ENCODE data around the gene SMIM28.

The SMIM28 gene

GRCh38 chr6:138372711-138373463, 4.8 kb upstream of the SMIM28 start:
- no peak for DNase-seq (ENCODE audit: low read depth, low spot score)

DNA sequence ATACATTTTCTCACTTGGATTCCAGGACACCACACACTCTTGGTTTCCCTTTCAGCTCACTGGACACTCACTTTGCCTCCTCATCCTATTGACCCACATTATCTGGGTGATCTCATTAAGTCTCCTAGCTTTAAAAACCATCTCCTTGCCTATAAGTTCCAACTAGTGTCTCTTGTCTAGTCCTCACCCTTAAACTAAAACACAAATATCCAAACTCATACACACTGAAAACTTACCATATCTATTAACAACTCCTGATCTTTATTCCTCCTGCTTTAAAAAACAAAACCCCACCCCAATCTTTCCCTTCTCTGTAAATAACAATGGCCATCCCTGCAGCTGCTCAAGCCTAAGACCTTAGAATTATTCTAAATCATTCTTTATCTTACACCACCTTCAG, 3.5 kb upstream of the SMIM28 start:
- DNase-seq (ENCODE audit: low read depth, low spot score) = no peak

- no peak for DNase-seq (ENCODE audit: low read depth, low spot score)
Observed at GRCh38 chr6:138374815-138375214, 2.9 kb upstream of the SMIM28 start.

DNA sequence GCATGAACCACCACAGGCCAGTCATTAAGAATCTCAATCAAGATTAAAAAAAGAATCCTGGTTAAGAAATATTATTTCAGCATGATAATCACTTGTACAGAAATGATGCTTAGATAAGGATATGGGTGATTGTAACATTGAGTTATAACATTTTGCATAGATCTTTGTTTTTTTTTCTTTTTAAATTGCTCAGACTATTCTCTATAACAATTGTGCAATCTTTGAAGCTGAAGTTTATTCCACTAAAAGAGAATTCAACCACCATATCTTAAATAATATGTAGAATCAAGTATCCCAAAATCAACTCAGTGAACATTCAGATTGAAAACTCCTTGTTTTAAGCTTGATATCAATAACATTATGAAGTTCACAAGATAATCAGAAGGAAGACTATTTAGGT, 663 bp upstream of the SMIM28 start:
- no peak for DNase-seq (ENCODE audit: low read depth, low spot score)

DNA sequence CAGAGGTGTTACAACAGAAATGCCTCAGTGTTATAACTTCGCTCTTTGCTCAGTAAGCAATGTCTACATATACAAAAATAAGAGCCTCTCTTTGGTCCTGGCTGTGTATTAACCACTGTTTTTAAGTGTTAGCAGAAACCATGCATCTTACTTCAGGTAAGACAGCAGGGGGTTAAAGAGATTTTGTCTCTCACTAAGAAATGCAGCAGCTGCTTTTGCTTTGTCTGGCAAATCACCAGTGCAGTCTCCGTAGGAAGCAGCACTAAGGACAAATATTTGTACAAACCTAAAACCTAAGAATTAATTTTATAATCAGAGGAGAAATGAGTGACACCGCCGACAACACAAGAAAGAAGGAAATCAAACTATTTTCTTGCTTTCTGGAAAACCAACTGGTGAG, 758 bp downstream of the SMIM28 start:
- no peak for DNase-seq (ENCODE audit: low read depth, low spot score)

GRCh38 chr6:138382498-138383265, 5.0 kb downstream of the SMIM28 start:
- no peak for DNase-seq (ENCODE audit: low read depth, low spot score)

- DNase-seq (ENCODE audit: low read depth, low spot score) = no peak
Observed at GRCh38 chr6:138383776-138384175, 6.1 kb downstream of the SMIM28 start.

DNA sequence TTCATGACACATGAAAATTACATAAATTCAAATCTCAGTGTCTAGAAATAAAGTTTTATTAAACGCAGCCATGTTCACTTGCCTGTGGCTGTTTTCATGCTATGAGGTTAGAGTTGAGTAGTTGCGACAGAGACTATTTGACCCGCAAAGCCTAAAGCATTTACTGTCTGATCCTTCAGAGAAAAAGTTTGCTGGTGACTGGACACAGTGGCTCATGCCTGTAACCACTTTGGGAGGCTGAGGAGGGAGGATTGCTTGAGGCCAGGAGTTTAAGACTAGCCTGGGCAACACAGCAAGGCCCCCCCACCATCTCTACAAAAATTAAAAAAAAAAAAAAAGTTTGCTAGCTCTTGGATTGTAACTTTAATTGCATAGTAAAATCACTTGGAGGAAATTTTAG, 9.2 kb downstream of the SMIM28 start:
- DNase-seq (ENCODE audit: low read depth, low spot score) = no peak

DNA sequence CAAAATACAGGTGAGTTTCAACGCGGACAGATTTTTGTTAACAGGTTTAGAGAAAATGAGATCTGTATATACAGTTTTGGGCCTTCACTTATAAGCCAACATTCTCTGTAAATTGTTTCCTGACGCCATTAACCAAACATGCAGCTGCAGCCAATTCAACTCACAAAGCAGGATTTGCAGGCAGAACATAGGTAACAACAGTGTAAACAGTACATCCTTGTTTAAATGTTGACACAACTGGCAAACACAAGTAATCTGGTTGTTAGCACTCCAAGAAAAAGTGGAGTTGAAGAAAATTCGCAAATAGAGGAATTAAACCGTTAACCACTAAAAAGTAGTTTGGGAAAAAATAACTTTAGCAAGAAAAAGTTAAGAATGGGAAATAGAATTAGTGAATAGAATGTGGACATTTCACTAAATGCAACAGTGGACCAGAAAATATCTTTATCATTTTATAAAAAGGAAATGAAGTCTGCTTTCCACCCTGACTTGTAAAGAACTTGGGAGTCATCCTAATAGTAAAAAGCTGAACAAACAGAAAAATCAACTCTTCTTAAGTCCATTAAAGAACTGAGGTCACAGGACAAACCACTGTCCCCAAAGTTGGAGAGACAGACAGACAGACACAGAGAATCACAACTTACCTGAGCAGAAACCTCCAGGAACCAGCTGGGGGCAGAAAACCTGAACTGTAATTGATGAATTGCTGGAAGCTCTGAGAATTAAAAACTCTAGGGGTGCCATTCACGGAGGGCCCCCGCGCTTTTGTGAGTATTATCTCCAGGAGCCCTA, 10.1 kb downstream of the SMIM28 start:
- no peak for DNase-seq (ENCODE audit: low read depth, low spot score)

DNA sequence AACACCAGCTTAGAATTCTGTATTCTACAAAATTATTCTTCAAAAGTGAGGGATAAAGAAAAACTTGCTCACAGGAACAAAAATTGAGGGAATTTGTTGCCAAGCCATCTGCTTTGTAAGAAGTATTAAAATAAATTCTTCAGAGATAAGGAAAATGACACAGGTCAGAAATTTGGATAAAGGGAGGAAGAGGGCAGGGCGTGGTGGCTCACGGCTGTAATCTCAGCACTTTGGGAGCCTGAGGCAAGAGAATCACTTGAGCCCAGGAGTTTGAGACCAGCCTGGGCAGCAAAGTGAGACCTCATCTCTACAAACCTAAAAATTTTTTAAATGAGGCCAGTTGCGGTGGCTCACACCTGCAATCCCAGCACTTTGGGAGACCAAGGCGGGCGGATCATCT, 11.8 kb downstream of the SMIM28 start:
- DNase-seq (ENCODE audit: low read depth, low spot score) = no peak

DNA sequence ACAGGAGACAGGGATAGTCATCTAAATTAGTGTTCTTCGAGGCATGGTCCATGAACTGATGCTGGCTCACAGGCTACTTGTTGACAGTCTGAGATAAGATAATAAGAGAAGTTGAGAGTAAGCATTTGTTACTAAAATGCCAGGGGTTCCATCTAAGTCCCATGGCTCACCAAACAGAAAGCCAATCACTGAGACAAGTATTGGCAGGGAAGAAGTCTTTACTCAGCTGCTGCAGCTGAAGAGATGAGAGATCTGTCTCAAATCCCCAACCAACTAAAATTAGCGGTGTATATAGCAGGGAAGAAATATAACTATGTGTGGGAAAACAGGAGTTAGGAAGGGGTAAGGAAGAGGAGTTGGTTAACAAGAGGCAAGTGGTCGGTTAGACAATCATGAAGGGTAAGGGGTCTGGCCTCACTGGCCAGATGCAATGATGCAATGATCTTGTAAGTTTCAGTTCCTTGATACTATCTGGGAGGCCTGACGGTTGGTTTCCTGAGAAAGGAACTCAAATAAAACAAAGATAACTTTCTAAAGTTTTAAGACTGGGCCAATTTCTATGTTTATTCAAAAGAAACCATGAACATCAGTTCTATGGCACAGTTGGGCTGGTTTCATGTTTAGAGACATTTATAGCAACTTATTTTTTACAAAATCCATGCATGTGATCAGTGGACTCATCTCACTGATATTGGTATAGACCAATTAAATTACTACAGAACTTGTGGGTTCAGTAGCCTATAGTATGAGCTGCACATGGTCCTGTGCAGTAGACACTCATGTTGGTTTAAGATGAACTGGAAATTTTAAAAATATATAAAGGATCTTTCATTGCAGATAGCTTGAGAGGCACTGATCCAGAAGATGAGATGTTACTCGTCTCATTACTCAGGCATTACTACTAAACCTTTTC, 16.4 kb downstream of the SMIM28 start:
- no peak for DNase-seq (ENCODE audit: low read depth, low spot score)

GRCh38 chr6:138396709-138397108, 19.0 kb downstream of the SMIM28 start:
- no peak for DNase-seq (ENCODE audit: low read depth, low spot score)

- no peak for DNase-seq (ENCODE audit: low read depth, low spot score)
Observed at GRCh38 chr6:138397128-138398122, 19.7 kb downstream of the SMIM28 start.

- no peak for DNase-seq (ENCODE audit: low read depth, low spot score)
Observed at GRCh38 chr6:138400326-138400725, 22.6 kb downstream of the SMIM28 start.

DNA sequence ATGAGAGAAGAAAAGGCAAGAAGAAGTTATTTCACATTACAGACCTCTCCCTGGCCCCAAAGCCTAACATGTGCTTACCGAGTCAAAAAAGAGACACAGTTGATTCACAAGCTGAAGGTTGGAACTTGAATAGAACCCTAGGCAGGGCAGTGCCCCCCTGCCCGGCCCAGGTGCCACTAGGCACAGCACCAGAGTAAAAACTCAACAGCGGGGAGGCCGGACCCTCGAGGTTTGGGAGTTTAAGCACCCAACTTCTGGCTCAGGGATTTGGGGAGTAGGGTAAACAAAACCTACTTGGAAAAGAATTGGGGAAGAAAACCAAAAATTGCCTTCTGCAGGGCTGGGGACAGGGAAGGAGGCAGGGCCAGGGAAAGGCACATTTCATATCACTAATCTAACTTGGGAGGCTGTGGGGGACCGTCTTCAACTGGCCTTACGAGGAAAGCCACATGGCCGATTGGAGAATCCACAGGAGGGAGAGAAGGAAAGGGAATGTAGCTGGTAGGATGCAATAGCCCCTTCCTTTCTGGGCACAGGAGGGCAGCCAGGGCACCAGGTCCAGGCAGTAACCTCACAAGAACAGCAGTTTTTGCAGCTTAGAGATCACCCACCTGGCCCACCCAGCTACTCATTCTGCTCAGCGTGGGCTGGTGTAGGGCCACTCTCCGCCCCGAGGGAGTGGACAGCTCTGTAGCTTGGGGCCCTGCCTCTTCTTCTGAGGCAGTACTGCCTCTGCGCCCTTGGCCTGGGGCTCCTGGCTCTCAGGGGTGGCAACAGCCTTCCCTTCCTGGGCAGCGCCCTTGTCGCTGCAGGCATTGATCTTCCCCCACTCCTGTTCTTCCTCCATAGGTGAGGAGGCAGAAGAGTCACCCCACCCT, 24.5 kb downstream of the SMIM28 start:
- DNase-seq (ENCODE audit: low read depth, low spot score) = no peak

- no peak for DNase-seq (ENCODE audit: low read depth, low spot score)
Observed at GRCh38 chr6:138402838-138403187, 25.1 kb downstream of the SMIM28 start.

DNA sequence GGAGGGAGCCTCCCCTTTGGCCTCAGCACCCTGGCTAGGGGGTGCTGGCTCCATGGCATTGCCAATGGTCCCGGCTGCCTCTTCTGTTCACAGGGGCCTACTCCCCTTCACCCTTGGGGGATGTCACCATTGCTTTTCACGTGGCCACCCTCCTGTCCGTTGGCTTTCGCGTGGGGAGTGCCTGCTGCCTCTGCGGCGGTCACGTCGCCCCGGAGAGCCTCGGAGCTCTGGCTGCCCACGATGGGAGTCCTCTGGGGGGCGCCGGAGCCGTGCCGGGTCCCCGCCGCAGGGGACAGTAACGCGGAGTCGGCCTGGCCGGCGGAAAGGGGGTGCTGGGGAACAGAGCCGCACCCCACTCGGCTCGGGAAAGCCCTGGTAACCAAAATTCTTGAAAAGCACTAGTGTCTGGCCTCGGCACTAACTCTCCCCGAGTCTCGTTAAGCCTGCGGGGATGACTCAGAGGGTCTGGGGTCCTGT, 25.7 kb downstream of the SMIM28 start:
- DNase-seq (ENCODE audit: low read depth, low spot score) = no peak

GRCh38 chr6:138403801-138404665, 26.3 kb downstream of the SMIM28 start, which contains the start of gene HEBP2:
Gene HEBP2 (plus strand): TSS chr6:138404223. CDS start chr6:138404496, 273 bp downstream.
- peak; percentile 90 for DNase-seq (ENCODE audit: low read depth, low spot score)
